AG04450 (cell line): ENCODE results near the gene GIPC1. TPM values are rescaled to one million over a fixed set of nuclear protein-coding genes. Genes with fewer than 3 reads are reported as not detected.
"Not testable (repeated sequence)": the region's sequence is repeated elsewhere in the genome, so short reads cannot be mapped to it uniquely, and the experiment has no call there.

Source experiments
- CTCF ChIA-PET: fragments of 300-600, 350-600 bp; formaldehyde crosslinking; extraction: SDS; loops from one replicate; lab custom pipeline; 2022; ENCODE audit warnings: antibody characterized with exemption, inconsistent platforms; lab: Charles Lee
- POLR2A ChIA-PET: fragments of 350-600 bp; formaldehyde crosslinking; extraction: SDS; loops from one replicate; lab custom pipeline; 2021; ENCODE audit warnings: antibody characterized with exemption, inconsistent platforms; lab: Yijun Ruan, JAX
- DNase-seq: peaks from one replicate; pipeline ENCODE4 v3.0.0-alpha.2; 2011; ENCODE audit warnings: low read depth, low spot score
- H3K27ac ChIP-seq: one replicate; pipeline ENCODE4 v1.5.1; 2012; ENCODE audit warnings: low read depth, low read length, control low read depth
- H3K27me3 ChIP-seq: one replicate; pipeline ENCODE4 v1.6.0; 2012; ENCODE audit warnings: low read length; ENCODE audit not compliant: control insufficient read depth, insufficient read depth
- H3K4me3 ChIP-seq: 2 replicates; pipeline ENCODE4 v1.5.1; 2011; ENCODE audit warnings: mild to moderate bottlenecking, low read depth, low read length, control low read depth
- H3K9me3 ChIP-seq: 2 replicates; pipeline ENCODE4 v1.5.1; 2012; ENCODE audit warnings: low read length; ENCODE audit not compliant: control insufficient read depth, insufficient read depth
- polyA plus RNA-seq: library from polyadenylated mRNA; depleted of rRNA; stranded (reverse); fragments of >200 nt; gene quantifications from 2 replicates; pipeline ENCODE4 v1.2.3, GENCODE V29; 2011
- TF ChIP-seq, protein P1 (sequence below): IDR thresholded peaks from 2 replicates; pipeline ENCODE4 v1.5.1; 2011; ENCODE audit warnings: low read depth, low read length, control low read depth, inconsistent platforms

GIPC1 gene
- polyA plus RNA-seq, 1 experiment = 47.4 TPM

DNA sequence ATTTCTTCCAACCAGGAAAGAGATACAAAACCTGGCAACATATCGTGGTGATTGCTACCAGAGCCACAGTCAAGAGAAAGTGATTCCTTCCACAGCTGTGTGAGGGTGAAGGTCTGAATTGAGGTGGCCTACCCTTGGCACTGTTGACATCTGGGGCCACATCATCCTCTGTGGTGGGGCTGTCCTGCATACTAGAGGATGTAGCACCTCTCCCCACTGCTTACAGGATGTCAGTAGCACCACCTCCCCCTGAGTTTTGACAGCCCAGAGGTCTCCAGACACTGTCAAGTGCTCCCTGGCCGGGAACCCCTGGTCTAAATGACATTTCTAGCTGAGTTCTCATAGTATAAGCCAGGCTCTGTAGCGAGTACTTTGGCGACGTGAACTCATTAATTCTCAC lies 36.2 kb downstream of the GIPC1 start:
- POLR2A ChIA-PET = no interaction called here
- DNase-seq = no peak
- CTCF ChIA-PET = interaction anchor here (0.6 to 0.9 kb wide), 4 partner anchors 21 to 1058 kb away, joined by 3 to 4 read pairs (median 4); no protein-coding TSS in a partner anchor
- H3K27me3 ChIP-seq = no peaks in the 10 kb centered on the region
- no peak overlapping the region for H3K4me3 ChIP-seq
- no peak overlapping the region for H3K27ac ChIP-seq
- TF ChIP-seq, protein P1, sequence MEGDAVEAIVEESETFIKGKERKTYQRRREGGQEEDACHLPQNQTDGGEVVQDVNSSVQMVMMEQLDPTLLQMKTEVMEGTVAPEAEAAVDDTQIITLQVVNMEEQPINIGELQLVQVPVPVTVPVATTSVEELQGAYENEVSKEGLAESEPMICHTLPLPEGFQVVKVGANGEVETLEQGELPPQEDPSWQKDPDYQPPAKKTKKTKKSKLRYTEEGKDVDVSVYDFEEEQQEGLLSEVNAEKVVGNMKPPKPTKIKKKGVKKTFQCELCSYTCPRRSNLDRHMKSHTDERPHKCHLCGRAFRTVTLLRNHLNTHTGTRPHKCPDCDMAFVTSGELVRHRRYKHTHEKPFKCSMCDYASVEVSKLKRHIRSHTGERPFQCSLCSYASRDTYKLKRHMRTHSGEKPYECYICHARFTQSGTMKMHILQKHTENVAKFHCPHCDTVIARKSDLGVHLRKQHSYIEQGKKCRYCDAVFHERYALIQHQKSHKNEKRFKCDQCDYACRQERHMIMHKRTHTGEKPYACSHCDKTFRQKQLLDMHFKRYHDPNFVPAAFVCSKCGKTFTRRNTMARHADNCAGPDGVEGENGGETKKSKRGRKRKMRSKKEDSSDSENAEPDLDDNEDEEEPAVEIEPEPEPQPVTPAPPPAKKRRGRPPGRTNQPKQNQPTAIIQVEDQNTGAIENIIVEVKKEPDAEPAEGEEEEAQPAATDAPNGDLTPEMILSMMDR = no peak
- no peaks in the 10 kb centered on the region for H3K9me3 ChIP-seq

DNA sequence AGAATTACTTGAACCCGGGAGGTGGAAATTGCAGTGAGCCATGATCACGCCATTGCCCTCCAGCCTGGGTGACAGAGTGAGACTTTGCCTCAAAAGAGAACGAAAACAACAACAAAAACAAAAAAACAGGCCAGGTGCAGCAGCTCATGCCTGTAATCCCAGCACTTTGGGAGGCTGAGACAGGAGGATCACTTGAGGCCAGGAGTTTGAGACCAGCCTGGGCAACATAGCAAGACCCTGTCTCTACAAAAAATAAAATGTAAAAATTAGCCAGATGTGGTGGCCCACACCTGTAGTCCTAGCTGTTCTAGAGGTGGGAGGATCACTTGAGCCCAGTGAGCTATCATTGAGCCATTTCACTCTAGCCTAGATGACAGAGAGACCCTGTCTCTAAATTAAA lies 43.6 kb downstream of the GIPC1 start:
- POLR2A ChIA-PET, DNase-seq, H3K27me3 ChIP-seq, H3K4me3 ChIP-seq, H3K27ac ChIP-seq, H3K9me3 ChIP-seq: not testable (repeated sequence)
- CTCF ChIA-PET = interaction anchor here (0.6 kb wide), 1 partner anchor 20 kb away, joined by 4 read pairs; no protein-coding TSS in a partner anchor

DNA sequence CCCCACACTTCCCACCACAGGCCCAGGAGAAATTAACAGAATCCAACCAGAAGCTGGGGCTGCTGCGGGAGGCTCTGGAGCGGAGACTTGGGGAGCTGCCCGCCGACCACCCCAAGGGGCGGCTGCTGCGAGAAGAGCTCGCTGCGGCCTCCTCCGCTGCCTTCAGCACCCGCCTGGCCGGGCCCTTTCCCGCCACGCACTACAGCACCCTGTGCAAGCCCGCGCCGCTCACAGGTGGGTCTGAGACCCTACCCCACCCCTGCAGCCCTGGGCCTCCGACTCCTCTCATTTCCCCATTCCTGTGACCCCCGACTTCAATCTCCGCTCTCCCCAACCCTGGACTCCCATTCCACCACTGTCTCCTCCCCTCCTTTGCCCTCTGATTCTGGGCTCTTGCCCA lies 45.1 kb downstream of the GIPC1 start:
- peaks cover 10% of the 10 kb centered on the region; the same call in 1 of the 2 replicates for H3K9me3 ChIP-seq
- POLR2A ChIA-PET = no interaction called here
- TF ChIP-seq, protein P1 = no peak
- CTCF ChIA-PET = interaction anchor here (1.5 kb wide), 1 partner anchor 29 kb away, joined by 5 read pairs; no protein-coding TSS in a partner anchor
- no peaks in the 10 kb centered on the region for H3K27me3 ChIP-seq
- no peak for DNase-seq
- H3K4me3 ChIP-seq = no peak overlapping the region
- no peak overlapping the region for H3K27ac ChIP-seq

DNA sequence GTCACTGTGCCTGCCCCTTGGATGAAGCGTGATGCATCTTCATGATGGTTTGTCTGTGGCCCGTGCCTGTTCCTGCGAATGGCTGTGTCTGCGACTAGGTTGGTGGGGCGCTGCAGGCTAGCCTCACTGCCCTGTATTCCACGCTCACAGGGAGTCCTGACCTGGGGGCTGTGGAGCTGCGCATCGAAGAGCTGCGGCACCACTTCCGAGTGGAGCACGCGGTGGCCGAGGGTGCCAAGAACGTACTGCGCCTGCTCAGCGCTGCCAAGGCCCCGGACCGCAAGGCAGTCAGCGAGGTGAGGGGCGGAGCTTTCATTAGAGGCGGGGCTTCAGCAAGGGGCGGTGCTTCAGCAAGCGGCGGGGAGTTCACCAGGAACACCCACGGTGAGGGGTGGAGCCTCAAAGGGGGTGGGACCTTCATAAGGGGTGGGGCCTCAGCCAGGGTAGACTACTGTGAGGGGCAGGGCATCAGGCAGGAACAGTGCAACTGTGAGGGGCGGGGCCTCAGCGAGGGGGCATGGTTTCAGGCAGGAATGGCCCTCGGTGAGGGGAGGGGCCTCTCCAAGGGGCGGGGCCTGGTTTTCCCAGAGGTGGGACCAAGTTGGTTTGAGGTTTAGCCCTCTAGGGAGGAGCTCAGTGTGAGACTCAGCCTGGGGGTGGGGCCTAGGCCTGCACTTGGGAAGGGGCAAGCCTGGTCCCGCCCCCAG lies 45.6 kb downstream of the GIPC1 start:
- CTCF ChIA-PET = interaction anchor here (0.6 to 1.5 kb wide), 2 partner anchors 30 to 56 kb away, joined by 4 to 5 read pairs; no protein-coding TSS in a partner anchor
- POLR2A ChIA-PET = no interaction called here
- DNase-seq = no peak
- Histone ChIP-seq H3K27ac (no peak overlapping the region), H3K4me3 (no peak overlapping the region), H3K27me3 (no peaks in the 10 kb centered on the region), H3K9me3 (peaks cover 10% of the 10 kb centered on the region; the same call in 1 of the 2 replicates)
- TF ChIP-seq, protein P1 = no peak

DNA sequence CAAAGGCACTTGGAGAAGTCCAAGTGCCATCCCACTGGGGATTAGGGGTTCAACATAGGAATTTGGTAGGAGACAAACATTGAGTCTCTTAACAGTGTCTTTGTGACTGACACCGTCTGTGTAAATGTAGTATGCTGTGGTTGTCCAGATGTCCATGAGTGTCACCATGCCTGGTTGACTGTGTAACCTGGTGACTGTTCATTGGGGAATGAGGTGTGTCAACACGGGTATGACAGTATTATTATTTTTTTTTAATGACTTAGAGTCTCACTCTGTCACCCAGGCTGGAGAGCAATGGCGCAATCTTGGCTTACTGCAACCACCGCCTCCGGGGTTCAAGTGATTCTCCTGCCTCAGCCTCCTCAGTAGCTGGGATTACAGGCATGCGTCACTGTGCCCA lies 46.6 kb downstream of the GIPC1 start:
- no peak overlapping the region for H3K4me3 ChIP-seq
- no peak for DNase-seq
- H3K27ac ChIP-seq = no peak overlapping the region
- H3K9me3 ChIP-seq = peaks cover 10% of the 10 kb centered on the region; the same call in 1 of the 2 replicates
- TF ChIP-seq, protein P1 = no peak
- POLR2A ChIA-PET = no interaction called here
- CTCF ChIA-PET = no interaction called here
- H3K27me3 ChIP-seq = no peaks in the 10 kb centered on the region
